GM21528 (cell line): ENCODE measurements around the gene SMARCE1.
"Not testable (repeated sequence)": the region's sequence is repeated elsewhere in the genome, so short reads cannot be mapped to it uniquely, and the experiment has no call there.

Source experiments
- ATAC-seq: cut with Tn5 transposase; IDR thresholded peaks from one replicate; pipeline ENCODE4 v1.9.1; 2021; ENCODE audit warnings: mild to moderate bottlenecking, moderate library complexity; ENCODE audit not compliant: unreplicated experiment, low FRiP score

SMARCE1 gene

DNA sequence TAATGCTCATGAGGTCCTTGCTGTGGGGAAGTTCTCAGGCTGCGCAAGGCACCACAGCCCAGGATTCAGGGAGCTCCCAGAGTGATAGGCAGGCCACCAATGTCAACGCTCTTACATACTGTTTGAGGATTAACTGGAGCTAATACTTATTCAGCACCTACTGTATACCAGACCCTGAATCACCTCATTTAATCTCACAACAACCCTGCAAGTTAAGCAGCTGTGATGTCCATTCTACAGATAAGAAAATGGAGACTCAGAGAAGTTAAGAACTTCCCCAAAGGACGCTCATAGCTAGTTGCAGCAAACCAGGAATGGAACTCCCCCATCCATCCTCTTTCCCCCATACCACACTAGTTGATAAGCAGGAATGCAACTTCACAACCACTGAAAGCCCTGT lies 56.9 kb downstream of the SMARCE1 start:
- ATAC-seq = no peak

DNA sequence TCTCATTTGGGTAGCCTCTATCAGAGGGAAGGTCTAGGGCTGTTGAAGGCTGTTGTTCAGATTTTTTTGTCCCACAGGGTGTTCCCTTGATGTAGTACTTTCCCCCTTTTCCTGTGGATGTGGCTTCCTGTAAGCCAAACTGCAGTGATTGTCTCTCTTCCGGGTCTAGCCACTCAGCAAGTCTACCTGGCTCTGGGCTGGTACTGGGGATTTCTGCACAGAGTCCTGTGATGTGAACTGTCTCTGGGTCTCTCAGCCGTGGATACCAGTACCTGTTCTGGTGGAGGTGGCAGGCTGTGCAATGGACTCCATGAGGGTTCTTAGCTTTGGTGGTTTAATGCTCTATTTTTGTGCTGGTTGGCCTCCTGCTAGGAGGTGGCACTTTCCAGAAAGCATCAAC lies 59.1 kb downstream of the SMARCE1 start:
- ATAC-seq = no peak

DNA sequence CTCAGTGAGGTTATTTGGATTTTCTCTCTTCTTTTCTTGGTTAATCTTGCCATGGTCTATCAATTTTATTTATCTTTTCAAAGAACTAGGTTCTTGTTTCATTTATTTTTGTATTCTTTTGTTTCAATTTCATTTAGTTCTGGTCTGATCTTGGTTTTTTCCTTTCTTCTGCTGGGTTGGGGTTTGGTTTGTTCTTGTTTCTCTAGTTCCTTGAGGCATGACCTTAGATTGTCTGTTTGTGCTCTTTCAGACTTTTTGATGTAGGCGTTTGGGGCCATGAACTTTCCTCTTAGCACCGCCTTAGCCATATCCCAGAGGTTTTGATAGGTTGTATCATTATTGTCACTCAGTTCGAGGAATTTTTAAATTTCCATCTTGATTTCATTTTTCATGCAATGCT lies 61.4 kb downstream of the SMARCE1 start:
- ATAC-seq = not testable (repeated sequence)

DNA sequence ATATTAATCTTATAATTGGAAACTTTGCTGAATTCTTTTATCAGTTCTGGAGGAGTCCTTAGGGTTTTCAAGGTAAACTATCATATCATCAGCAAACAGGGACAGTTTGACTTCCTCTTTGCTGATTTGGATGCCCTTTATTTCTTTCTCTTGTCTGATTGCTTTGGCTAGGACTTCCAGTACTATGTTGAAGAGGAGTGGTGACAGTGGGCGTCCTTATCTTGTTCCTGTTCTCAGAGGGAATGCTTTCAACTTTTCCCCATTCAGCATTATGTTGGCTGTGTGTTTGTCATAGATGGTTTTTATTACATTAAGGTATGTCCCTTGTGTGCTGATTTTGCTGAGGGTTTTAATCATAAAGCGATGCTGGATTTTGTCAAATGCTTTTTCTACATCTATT lies 62.7 kb downstream of the SMARCE1 start:
- not testable (repeated sequence) for ATAC-seq

DNA sequence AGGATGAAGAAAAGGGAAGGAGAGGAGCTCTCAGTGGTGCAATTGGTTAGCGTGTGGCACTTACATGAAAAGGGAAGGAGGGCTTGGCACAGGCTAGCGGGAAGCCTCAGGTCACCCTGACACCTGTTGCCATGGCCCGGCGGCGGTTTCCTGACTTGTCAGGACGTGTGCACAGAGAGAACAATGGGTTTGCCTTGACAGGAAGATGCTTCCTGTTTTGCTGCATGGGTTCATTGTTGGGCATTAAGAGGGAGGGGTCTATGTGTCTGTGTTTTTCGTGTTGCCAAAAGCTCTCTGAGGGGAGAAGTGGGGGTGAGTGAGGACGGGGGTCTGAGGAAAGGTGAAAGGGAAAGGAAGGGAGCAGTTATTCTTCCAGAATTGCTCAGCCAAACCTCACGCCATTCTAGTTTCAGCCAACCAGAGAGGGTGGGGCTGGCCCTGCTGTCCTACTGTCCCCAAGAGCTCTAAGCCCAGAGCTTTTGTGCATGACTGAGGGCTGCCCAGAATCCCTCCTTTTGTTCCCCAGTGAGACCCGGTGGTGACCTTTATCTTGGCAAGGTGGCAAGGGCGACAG lies 65.2 kb downstream of the SMARCE1 start:
- ATAC-seq = peak; percentile 92

DNA sequence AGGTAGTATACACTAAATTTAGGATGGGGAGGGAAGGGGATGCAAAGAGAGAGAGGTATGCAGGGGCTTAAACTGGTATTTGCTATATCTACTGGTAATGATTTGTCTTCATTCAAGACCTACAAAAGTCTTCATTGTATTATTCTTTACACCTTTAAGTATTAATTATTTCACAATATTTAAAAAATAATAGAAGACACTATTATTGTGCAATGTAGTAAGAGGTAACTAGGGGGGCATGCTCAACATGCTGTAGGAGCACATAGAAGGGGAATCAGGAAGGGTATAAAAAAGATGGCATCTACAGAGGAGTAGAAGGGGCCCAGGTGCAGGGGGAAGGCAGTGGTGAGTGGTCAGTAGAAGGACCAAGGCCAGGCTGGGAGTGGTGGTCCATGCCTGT lies 67.5 kb downstream of the SMARCE1 start:
- no peak for ATAC-seq

DNA sequence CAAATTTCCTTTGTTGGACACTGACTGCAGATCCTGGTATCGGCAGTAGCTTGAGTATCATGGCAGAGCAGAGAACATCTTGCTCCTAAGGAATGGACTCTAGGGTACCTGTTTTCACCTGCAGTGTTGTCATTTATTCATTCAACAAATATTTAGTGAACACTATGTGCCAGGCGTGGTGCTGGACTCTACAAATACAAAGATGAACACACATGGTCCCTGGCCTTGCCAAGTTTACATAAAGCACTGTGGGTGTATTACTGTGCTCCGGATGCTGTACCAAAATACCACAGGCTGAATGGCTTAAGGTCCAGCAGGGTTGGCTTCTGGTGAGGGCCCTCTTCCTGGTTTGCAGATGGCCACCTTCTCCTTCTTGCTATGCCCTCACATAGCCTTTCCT lies 68.1 kb downstream of the SMARCE1 start:
- ATAC-seq = no peak

DNA sequence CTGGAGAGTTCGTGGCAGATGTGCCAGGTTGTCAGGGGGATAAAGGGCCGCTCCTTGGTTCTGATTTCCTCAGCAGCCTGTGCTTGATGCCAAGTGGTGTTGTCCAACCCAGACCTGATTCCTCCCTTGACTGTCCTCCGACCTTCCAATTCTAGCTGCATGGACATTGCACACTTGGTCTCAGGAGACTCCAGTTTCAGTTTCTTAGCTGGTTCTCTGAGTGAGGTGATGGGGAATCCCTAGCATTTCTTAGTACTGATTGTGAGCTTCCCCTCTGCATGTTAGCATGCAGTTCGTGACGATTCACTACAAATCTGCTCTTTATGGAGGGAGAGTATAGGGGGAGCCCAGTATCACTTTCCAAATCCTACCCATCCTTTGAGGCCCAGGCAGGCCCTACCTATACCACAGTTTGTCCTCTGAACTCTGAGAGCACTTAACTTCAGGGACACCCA lies 70.0 kb downstream of the SMARCE1 start:
- ATAC-seq = no peak

DNA sequence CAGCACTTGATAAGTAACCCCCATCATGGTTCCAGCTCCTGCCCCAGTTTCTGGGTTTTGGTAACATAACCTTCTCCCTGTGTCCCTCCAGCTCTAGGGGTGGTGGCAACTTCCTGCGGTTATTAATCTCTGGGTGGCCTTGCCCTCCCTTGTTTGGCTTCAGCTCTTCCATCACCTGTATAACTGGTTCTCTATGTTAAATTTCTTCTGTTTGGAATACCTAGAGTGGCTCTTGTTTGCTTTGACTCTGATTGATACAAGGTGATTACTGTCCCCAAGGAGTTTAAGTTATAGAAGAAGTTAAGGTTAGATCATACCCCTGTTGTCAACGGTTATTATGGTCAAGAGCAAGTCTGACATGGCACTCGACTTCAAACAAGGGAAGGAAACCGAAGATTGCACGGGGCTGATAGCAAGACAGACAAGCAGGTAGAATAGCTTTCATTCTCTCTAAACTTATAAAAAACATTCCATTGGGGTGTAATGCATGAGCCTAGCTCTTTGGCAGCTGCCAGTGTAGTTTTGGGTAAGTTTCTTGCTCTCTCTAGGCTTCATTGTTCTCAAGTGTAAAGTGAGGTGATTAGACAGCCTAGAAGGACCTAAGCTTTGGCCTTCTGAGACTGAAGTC lies 71.4 kb downstream of the SMARCE1 start:
- no peak for ATAC-seq
